OCI-LY7 (cell line): ENCODE data around the gene FRMPD4.

Experiments used
- CTCF ChIP-seq: fragments of 200-600 bp; sonication (generic); conservative IDR thresholded peaks from 2 replicates; pipeline ENCODE4 v1.5.1; 2014; ENCODE audit warnings: mild to moderate bottlenecking, antibody characterized with exemption, low read length, moderate library complexity, mixed read lengths
- EZH2phosphoT487 ChIP-seq: fragments of 200-600 bp; sonication (generic); IDR thresholded peaks from 2 replicates; pipeline ENCODE4 v1.6.1; 2018; ENCODE audit warnings: low read depth, borderline replicate concordance, mild to moderate bottlenecking, mixed run types, antibody characterized with exemption, low read length, moderate library complexity, mixed read lengths

DNA sequence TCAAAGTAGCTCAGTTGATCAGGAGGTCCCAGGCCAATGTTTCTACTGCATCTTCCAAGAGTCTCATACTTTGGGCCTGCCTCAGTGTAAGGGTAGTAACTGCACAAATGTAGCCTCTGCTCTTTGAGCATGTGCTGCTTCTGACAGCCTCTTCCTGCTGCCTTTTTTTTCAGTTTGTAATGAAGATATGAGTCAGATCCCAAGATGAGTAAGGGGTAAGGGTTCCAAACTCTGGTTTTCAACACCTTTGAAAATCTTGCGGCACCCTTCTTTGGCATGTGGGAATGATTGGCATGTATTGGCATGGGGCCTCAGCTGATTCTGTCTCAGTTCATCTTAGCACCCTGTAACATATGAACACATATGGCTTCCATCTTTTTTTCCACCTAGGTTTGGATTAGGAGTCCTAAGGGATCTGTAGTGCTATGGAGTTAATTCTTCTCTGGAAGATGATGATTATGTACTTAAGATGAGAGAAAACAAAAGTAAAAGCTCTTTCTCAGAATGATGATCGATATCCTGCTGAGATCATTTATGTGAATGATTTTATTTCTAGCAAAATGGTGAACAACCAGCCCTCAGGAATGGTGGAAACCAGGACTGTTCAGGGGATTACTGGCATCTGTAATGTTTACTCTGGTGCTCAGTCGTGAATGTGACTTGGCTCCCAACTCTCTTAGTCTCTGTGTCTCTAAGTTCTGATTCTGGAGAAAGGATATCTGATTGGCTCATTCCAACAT is 534.3 kb downstream of the FRMPD4 start:
- TF ChIP-seq CTCF (no peak), EZH2phosphoT487 (no peak)
